SK-N-DZ (cell line): ENCODE data around the gene ADSS2.
"Not testable (repeated sequence)": the region's sequence is repeated elsewhere in the genome, so short reads cannot be mapped to it uniquely, and the experiment has no call there.

Experiments used
- DNase-seq: peaks from one replicate; pipeline ENCODE4 v3.0.0-alpha.2; 2015; ENCODE audit warnings: low spot score

ADSS2 gene

DNA sequence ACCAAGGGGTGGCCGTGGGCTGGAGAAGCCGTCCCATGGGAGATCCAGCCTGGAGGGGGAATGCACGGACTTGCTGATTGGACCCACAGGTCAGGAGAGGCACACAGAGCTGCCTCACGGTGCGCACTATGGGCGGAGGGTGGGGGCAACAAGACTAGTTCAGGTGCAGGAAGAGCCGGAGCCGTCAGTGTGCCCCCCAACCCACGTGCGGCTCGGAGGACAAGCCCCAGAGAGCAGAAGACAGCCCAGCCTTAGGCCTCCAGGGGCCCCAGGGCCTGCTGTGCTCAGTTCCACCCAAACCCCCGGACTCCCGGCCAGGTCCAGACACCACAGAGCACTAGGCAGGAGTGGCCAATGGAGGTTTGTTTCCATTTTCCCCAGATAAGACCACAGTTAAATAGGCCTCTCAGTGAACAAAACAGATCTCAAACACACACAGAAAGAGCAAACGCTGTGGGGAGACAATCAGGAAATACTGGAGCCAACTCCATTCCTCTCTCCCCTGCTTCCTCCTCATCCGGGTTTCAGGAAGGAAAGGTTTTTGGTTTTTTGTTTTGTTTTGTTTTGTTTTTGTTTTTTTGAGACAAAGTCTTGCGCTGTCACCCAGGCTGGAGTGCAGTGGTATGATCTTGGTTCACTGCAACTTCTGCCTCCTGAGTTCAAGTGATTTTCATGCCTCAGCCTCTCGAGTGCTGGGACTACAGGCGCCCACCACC is 84.2 kb downstream of the ADSS2 start:
- no peak for DNase-seq

DNA sequence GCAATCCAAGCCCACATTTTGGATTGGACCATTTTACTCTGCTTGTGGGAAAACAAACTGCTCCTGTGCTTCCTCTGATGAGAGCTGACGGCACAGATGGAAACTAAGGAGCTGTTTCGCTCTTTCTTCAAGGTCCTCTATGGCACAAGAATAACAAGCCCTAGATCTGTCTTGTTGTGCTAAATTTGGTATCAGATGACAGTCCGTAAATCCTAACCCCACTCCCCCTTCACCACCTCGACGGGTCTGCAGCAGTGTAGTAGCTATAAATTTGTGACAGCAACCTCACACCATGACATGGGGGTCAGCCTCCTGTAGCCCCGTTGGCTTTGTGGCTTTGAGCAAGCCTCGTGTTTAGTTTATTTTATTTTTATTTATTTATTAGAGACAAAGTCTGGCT is 85.9 kb downstream of the ADSS2 start:
- DNase-seq, result no peak

DNA sequence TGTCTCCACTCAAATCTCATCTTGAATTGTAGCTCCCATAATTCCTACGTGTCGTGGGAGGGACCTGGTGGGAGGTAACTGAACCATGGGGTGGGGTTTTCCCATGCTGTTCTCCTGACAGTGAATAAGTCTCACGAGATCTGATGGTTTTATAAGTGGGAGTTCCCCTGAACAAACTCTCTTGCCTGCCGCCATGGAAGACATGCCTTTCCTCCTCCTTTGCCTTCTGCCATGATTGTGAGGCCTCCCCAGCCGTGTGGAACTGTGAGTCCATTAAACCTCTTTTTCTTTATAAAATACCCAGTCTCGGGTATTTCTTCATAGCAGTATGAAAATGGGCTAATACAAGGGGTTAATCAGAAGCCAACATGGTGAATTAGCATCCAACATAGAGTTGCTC is 86.4 kb downstream of the ADSS2 start:
- DNase-seq, result not testable (repeated sequence)

DNA sequence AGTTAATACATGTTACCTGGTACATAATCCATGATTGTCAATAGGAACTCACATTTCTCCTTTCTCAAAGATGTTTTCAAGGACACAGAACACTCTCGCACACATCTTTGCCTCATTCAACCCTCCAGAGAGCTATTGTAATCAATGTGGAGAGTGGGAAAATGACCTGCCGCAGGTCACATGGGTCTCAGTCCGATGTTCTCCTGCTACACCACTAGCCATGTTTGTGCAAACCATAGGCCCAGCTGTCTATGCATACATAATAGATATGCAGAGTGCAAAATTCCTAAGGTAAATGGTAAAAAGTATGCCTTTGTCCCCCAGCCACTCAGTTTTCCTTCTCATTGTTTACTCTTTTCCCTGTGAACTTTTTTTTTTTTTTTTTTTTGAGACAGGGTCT is 89.2 kb downstream of the ADSS2 start:
- no peak for DNase-seq

DNA sequence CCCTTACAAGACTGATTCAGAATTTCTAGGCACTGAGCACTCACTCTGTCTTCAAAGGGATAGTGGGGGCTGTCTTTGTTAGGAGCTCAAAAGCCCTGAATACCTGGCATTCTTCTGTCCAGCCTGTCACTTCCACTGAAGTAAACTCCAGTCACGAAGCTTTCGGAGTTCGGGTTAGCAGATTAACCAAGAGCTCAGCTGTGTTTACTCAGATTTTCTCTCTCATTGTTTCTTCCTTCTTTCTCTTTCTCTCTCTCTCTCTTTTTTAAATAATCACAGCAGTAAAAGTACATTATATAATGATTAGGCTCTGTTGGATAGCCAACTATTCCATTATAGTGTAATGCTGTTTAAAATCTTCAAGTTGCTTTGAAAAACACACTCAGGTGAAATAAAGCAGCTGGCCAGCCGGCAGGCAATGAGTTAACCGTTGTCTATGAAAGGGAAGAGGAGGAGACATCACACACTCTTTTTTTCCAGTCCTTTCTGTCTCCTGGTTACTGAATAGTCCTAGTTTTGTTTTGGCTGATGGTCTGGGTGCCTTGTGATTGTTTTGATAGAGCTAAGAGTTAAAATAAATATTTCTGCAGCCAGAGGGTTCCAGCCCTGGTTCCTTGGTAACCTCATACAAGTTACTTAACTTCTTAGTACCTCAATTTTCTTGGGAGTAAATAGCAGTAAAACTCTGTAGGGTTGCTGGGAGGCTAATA is 89.8 kb downstream of the ADSS2 start:
- DNase-seq, result no peak
